CD4-positive, alpha-beta T cell (primary cell): ENCODE results near the gene UBR3. TPM values are rescaled to one million over a fixed set of nuclear protein-coding genes. Genes with fewer than 3 reads are reported as not detected.

ENCODE experiments used
- ATAC-seq: fragments of 200-7000 bp; cut with Tn5 transposase; one replicate; pipeline ENCODE4 v1.10.0; 2022; ENCODE audit warnings: mild to moderate bottlenecking; ENCODE audit not compliant: poor library complexity
- CTCF ChIA-PET: fragments of 350-600 bp; sonication (Branson Sonifier 250); formaldehyde crosslinking; loops from one replicate; lab custom pipeline; 2021; ENCODE audit warnings: antibody characterized with exemption, inconsistent platforms; lab: Charles Lee
- POLR2A ChIA-PET: fragments of 350-600 bp; sonication (Branson Sonifier 250); formaldehyde crosslinking; loops from one replicate; lab custom pipeline; 2021; ENCODE audit warnings: antibody characterized with exemption, inconsistent platforms; lab: Charles Lee
- DNase-seq, 14 experiments: peaks; one replicate each; pipeline ENCODE4 v3.0.0-alpha.2; 2013 to 2020; ENCODE audit warnings: mixed read lengths in 2 of 14
- H3K27ac ChIP-seq, 2 donors: one replicate each; pipeline versions ENCODE4 v1.5.1 to v1.7.0; 2013; ENCODE audit warnings: low read length in 2 of 2, low read depth in 1 of 2, mild to moderate bottlenecking in 1 of 2
- H3K27me3 ChIP-seq, 2 experiments: 1 replicate in 1 of 2; 2 replicates in 1 of 2; pipeline versions ENCODE4 v1.6.1 to v1.7.0; 2013; ENCODE audit warnings: low read length in 2 of 2, control low read depth in 1 of 2, mild to moderate bottlenecking in 1 of 2, moderate library complexity in 1 of 2; ENCODE audit not compliant: insufficient read depth in 2 of 2, control insufficient read depth in 1 of 2
- H3K36me3 ChIP-seq: one replicate; pipeline ENCODE4 v1.6.1; 2013; ENCODE audit warnings: low read length, control low read depth; ENCODE audit not compliant: insufficient read depth
- H3K4me1 ChIP-seq: one replicate; pipeline ENCODE4 v1.6.1; 2013; ENCODE audit warnings: low read length, control low read depth; ENCODE audit not compliant: insufficient read depth
- H3K4me3 ChIP-seq: one replicate; pipeline ENCODE4 v1.5.1; 2013; ENCODE audit warnings: mild to moderate bottlenecking, low read length, moderate library complexity
- H3K9me3 ChIP-seq, 2 experiments: 1 replicate in 1 of 2; 2 replicates in 1 of 2; pipeline versions ENCODE4 v1.6.1 to v1.7.0; 2013; ENCODE audit warnings: low read length in 2 of 2, mild to moderate bottlenecking in 2 of 2, control low read depth in 1 of 2, moderate library complexity in 1 of 2; ENCODE audit not compliant: control insufficient read depth in 1 of 2, insufficient read depth in 1 of 2
- H3K27ac Mint-ChIP-seq: one replicate; pipeline ENCODE4 v1.8.0; 2020; ENCODE audit warnings: mixed read lengths
- H3K27me3 Mint-ChIP-seq: one replicate; pipeline ENCODE4 v1.8.0; 2021; ENCODE audit warnings: mixed read lengths
- H3K36me3 Mint-ChIP-seq: one replicate; pipeline ENCODE4 v1.8.0; 2021; ENCODE audit warnings: low read depth, mixed read lengths
- H3K4me1 Mint-ChIP-seq: one replicate; pipeline ENCODE4 v1.8.0; 2021; ENCODE audit warnings: low read depth, mixed read lengths
- H3K4me3 Mint-ChIP-seq: one replicate; pipeline ENCODE4 v1.8.0; 2020; ENCODE audit warnings: mild to moderate bottlenecking, mixed read lengths
- H3K9me3 Mint-ChIP-seq: one replicate; pipeline ENCODE4 v1.8.0; 2020; ENCODE audit warnings: mixed read lengths
- CTCF ChIP-seq: fragments of 200-600 bp; IDR thresholded peaks from one replicate; pipeline ENCODE4 v1.8.0; 2022; ENCODE audit warnings: antibody characterized with exemption, mild to moderate bottlenecking
- intact Hi-C, 2 experiments: fragments of 100-400 bp; cut with DNase I in 1 of 2; cut with micrococcal nuclease in 1 of 2; formaldehyde crosslinking; loops; one replicate each; pipeline versions ENCODE4 v1.15.1 to v1.9.0; 2023 to 2025; cut with DNase I, micrococcal nuclease
- total RNA-seq, 174 experiments: library from RNA in 2 of 174; stranded (reverse) in 2 of 174; gene quantifications; one replicate each; pipeline ENCODE4 v1.2.3 and lab custom pipeline; 2021 to 2026

Gene UBR3
- total RNA-seq, 2 experiments from 2014 or later, result 32.1 to 35.2 TPM

GRCh38 chr2:170002096-170002495, 174.8 kb downstream of the UBR3 start:
- no peak overlapping the region for H3K27ac Mint-ChIP-seq
- H3K27me3 Mint-ChIP-seq, result no peaks in the 10 kb centered on the region
- ChIA-PET POLR2A (no interaction called here), CTCF (no interaction called here)
- no peaks in the 10 kb centered on the region for H3K27me3 ChIP-seq
- ATAC-seq (no peak), DNase-seq (no peak)
- no peaks in the 10 kb centered on the region for H3K9me3 Mint-ChIP-seq
- intact Hi-C loops, result no loop called here
- peaks cover 36% of the 10 kb centered on the region for H3K36me3 ChIP-seq
- H3K4me1 Mint-ChIP-seq, result peaks cover 7% of the 10 kb centered on the region
- no peak overlapping the region for H3K27ac ChIP-seq
- TF ChIP-seq CTCF, result no peak
- H3K4me1 ChIP-seq, result no peaks in the 10 kb centered on the region
- peaks cover 0 to 3% of the 10 kb centered on the region in 2 experiments for H3K9me3 ChIP-seq
- no peak overlapping the region for H3K4me3 Mint-ChIP-seq
- H3K4me3 ChIP-seq, result no peak overlapping the region
- H3K36me3 Mint-ChIP-seq, result peaks cover 83% of the 10 kb centered on the region

DNA sequence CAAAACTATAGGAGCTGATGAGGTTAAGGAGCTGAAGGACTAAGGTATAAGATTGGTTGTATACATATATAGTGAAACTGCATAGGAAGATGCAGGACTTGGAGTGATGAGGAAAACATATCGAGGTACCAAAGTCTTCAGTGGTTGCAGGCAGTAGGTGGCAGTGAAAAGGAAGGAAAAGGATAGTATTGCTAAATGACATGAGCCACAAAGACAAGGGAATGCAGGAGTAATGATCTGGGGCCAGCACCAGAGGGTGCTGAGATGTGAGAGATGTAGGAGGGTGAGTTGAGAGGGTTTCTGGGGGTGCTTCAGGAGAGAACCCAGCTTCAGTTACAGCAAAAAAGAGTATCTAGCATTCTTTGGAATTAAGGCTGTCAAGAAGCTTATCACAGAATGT, 178.4 kb downstream of the UBR3 start:
- H3K36me3 Mint-ChIP-seq, result peaks cover 86% of the 10 kb centered on the region
- DNase-seq, result no peak

DNA sequence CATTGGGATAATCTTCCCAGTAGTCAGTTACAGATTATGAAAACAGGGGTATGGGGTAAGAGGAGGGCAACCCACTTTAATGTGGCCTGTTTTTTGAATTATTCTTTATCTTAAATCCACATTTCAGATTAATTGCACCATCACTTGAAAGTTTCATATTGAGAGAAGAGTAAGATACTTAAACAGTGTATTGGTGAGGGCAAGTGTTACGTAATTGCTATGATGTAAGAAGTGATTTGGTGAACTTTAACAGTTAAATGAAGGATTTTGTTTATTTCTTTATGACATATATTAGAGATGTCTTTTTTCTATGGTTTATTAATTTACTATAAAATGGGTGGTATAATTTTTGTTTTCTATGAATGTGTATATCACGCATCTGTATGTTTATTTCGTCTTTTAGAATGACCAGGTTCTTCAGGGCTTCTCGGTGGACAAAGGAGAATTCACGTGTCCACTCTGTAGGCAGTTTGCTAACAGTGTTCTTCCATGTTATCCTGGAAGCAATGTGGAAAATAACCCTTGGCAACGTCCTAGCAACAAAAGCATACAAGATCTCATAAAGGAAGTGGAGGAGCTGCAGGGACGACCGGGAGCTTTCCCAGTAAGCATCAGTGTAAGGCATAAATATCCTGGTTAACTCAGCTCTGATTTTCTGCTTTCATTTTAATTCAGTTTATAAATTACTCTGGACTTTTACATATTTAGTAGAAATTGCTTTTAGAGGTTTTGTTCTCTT, 179.5 kb downstream of the UBR3 start:
- TF ChIP-seq CTCF, result no peak
- no peaks in the 10 kb centered on the region for H3K9me3 ChIP-seq
- Mint-ChIP-seq H3K4me1 (peaks cover 7% of the 10 kb centered on the region), H3K36me3 (peaks cover 80% of the 10 kb centered on the region), H3K9me3 (no peaks in the 10 kb centered on the region), H3K4me3 (no peak overlapping the region), H3K27ac (no peak overlapping the region), H3K27me3 (no peaks in the 10 kb centered on the region)
- CTCF ChIA-PET, result no interaction called here
- intact Hi-C loops, result no loop called here
- ATAC-seq (no peak), DNase-seq (no peak)
- H3K36me3 ChIP-seq, result peaks cover 31% of the 10 kb centered on the region
- no peak overlapping the region for H3K4me3 ChIP-seq
- H3K27ac ChIP-seq, result no peak overlapping the region
- no peaks in the 10 kb centered on the region for H3K4me1 ChIP-seq
- POLR2A ChIA-PET, result no interaction called here
- no peaks in the 10 kb centered on the region for H3K27me3 ChIP-seq

More for the DNA sequence above, 178.4 kb downstream of the UBR3 start:
- Mint-ChIP-seq H3K27me3 (no peaks in the 10 kb centered on the region), H3K4me3 (no peak overlapping the region), H3K4me1 (peaks cover 7% of the 10 kb centered on the region), H3K9me3 (no peaks in the 10 kb centered on the region), H3K27ac (no peak overlapping the region)
- POLR2A ChIA-PET, result no interaction called here
- intact Hi-C loops, result no loop called here
- ATAC-seq, result no peak
- H3K4me1 ChIP-seq, result no peaks in the 10 kb centered on the region
- no peak for TF ChIP-seq CTCF
- H3K27ac ChIP-seq, result no peak overlapping the region
- CTCF ChIA-PET, result no interaction called here
- no peaks in the 10 kb centered on the region for H3K27me3 ChIP-seq
- no peak overlapping the region for H3K4me3 ChIP-seq
- peaks cover 37% of the 10 kb centered on the region for H3K36me3 ChIP-seq
- H3K9me3 ChIP-seq, result no peaks in the 10 kb centered on the region
